Daoy (cell line): Measurements from ENCODE around the gene POM121L2. TPM values are rescaled to one million over a fixed set of nuclear protein-coding genes. Genes with fewer than 3 reads are reported as not detected.

Source experiments
- DNase-seq: peaks from one replicate; pipeline ENCODE4 v3.0.0-alpha.2; 2015; ENCODE audit warnings: low read depth
- total RNA-seq: library from RNA; depleted of rRNA; stranded (reverse); fragments of >200 nt; shearing (Covaris generic); gene quantifications from 2 replicates; pipeline ENCODE4 v1.2.3, GENCODE V29; 2014; rRNA removed

Gene POM121L2
- total RNA-seq, 1 experiment from 2014 or later = not detected

DNA sequence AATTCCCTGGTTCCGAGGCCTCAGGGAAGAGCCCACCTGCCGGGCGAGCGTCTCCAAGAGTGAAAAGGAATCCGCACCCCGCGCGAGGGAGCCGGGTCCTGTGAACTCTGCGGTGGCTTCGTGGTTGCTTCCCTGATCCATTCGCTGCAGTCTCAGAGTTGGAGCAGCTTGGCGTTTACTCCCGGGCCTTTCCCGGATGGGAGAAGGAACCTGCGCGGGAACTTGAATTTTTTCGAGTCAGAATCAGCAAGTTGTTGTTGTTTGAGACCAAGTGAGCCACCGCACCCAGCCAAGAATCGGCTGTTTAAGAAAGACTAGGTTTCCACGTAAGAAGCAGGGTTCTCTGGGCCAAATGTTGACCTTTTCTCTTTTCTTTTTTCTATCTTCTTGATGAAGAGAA lies 51.7 kb downstream of the POM121L2 start:
- DNase-seq = no peak

Other genes starting within 250 kb of the POM121L2 start
- gene PRSS16, start 64.6 kb downstream of the POM121L2 start, total RNA-seq = 4.3 and 8.2 TPM in 2 replicates
- 0.74 and 9.7 TPM in 2 replicates for gene ZNF391, start 76.5 kb upstream of the POM121L2 start, total RNA-seq
- 13.9 and 16.5 TPM in 2 replicates for gene ZNF184, start 160.8 kb upstream of the POM121L2 start, total RNA-seq